DMS114 treated with DMSO at 0.1 percent for 48 hours (cell line): Measurements from ENCODE around the gene EPN2.

Experiments
- DNase-seq: peaks from one replicate; lab custom pipeline; 2025; ENCODE audit not compliant: unreplicated experiment; lab: John Stamatoyannopoulos, UW

EPN2 gene

GRCh38 chr17:19363114-19363438 lies 125.9 kb downstream of the EPN2 start:
- no peak for DNase-seq

- DNase-seq, result no peak
Measured at GRCh38 chr17:19363460-19364035, 126.4 kb downstream of the EPN2 start.

- DNase-seq, result no peak
Measured at GRCh38 chr17:19364699-19365498, 127.7 kb downstream of the EPN2 start.

DNA sequence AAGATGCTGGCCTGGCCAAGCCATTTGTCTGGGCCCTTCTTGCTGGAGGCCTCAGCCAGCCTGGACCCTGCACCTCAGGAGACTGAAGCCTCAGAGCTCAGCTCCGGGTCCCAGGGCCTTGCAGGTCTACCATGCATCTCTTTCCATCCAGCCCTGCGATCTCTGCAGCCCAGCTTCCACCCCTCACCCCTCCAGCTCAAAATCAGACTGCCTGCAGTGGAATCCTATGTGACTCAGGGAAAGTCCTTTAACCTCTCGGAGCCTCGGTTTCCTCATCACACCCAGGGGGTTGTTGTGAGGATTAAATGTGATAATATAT lies 128.3 kb downstream of the EPN2 start:
- no peak for DNase-seq

DNA sequence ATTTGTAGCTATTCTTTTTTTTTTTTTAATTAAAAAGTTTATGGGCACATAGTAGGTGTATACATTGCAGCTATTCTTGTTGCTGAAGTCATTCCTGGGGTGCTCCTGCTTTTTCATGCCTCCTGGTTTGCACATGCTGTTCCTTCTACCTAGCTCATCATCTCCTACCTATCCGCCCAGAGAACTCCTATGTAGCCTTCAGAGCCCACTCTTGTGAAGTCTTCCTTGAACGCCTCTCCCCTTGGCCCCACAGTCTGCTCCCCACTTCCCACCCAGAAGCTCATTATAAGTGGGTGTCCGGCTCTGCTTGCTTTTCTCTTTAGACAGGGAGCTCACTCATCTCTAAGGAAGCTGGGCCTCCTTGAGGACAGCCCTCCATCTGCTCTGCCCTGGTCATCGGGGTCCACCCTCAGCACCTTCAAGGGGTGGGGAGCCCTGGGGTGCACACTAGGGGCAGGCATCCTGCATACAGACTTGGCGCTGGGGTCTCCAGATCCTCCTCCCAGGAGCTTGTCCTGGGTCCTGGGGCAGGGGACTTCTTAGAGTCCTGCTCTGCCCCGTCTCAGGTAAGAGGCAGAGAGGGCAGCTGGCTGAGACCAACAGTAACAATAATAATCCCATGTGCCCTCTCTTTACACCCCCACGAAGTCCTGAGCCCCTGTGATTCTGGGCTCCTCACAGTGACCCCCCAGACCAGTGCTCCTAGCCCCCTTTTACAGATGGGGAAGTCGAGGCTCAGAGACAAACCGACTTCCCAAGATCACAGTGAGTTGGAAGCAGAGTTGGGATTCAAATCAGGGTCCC lies 128.9 kb downstream of the EPN2 start:
- DNase-seq, result no peak

- no peak for DNase-seq
Measured at GRCh38 chr17:19366637-19366972, 129.4 kb downstream of the EPN2 start.

DNA sequence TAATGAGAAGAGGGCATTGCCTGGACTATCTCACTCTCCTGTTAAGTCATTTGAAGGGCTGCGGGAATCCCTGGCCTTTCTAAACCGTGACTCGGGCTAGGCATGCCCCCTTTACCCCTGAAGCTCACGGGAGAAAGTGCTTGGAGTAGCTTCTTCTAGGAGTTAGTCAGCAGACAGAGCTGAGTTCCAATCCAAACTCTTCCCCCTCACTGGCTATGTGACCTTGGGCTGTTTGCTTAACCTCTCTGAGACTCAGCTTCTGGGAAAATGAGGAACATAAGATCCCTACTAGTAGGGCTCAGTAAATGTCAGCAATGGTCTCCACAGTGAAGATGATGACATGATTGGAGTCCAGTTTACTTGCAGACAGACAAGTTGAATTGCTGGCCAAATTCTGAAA lies 131.1 kb downstream of the EPN2 start:
- no peak for DNase-seq

GRCh38 chr17:19369107-19369778 lies 132.1 kb downstream of the EPN2 start:
- no peak for DNase-seq

- DNase-seq, result no peak
Measured at GRCh38 chr17:19369846-19370492, 132.8 kb downstream of the EPN2 start.

DNA sequence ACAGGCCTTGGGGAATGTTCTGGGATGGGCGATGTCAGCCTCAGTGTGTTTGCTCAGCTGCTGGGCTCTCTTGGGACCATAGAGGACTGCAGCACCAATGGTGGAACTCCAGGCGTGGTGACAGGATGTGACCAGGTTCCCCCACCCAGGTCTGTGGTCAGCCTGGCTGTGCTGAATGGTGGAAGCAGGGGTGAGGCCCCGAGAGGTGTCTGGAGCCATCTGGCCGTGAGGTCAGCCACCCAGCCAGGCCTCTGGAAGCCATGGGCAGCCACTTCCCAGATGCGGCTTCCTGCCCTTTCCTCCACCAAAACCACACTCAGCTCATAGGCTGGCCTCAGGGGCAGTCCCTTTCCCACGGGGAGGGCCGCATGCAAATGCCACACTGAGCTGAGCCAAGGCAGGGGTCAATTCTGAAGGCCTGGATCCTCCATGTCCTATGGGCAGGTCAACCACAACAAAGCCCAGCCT lies 133.4 kb downstream of the EPN2 start:
- no peak for DNase-seq

DNA sequence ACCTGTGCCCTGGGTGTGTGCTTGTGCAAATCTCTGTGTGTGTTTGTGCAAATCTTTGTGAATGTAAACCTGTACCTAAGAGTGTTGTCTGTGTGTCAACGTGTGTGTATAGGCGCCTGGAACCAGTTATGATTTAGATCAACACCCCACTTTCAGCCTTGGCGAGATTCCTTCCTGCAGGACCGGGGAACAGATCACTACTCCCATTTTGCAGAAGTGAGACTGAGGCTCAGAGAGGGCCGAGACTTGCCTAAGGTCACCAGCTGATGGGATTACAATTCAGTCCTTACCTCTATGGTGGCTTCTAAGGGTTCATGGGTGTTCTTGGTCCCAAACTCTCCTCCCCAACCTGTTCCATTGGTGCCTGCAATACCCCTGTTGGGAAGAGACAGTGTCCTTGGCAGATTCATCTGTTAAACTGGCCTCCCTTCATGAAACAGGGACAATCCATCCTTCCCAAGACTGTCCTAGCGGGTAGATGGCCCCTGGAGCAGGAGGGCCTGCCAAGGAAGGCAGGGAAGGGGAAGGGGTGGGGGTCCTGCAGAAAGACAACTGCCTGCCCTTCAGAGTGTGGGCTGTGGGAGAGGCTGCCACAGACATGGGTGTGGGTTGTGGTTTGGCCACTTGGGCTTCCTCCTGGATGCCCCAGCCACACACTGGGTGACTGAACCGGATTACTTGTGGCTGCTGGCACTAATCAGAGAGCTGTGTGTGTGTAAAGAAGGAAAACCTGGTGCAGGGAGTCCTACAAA lies 134.3 kb downstream of the EPN2 start:
- DNase-seq, result no peak

GRCh38 chr17:19372011-19372370 lies 134.8 kb downstream of the EPN2 start:
- DNase-seq, result no peak

DNA sequence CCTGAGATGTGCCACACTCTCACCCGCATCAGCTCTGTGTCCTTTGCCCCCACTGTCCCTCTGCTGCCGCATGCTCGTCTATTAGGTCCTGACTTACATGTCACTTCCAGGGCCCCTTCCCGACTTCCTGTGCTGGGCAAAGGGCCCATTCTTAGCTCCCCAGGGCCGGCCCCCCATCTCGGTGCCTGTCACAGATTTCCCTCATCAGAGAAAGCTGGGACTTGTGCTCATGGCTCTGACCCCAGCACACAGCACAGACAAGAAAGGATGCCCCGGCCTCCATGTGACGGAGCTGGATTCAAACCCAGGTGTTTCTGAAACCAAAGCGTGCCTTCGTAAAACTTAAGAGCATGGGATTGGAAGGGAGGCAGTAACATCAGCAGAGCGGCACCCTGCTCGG lies 135.3 kb downstream of the EPN2 start:
- no peak for DNase-seq

- DNase-seq, result no peak
Measured at GRCh38 chr17:19372866-19373504, 135.8 kb downstream of the EPN2 start.

DNA sequence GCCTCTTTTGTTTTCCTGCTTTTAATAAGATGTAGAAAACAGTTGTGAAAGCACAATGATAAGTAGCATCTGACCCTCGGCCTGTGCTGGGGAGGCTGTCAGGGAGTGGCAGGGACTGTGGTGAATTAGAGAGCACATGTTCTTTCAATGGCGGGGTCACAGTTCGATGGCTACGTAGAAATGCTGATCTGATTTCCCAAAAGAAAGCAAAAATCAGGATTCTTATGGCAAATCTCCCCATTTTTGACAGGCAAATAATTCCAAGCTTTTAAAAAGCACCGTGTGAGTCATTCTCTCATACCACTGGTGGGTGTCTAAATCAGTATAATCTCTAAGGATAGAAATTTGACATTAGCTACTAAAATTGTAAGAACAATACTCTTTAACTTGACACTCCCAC lies 137.0 kb downstream of the EPN2 start:
- no peak for DNase-seq

GRCh38 chr17:19375732-19376131 lies 138.6 kb downstream of the EPN2 start:
- no peak for DNase-seq

GRCh38 chr17:19376811-19377210 lies 139.6 kb downstream of the EPN2 start:
- no peak for DNase-seq

DNA sequence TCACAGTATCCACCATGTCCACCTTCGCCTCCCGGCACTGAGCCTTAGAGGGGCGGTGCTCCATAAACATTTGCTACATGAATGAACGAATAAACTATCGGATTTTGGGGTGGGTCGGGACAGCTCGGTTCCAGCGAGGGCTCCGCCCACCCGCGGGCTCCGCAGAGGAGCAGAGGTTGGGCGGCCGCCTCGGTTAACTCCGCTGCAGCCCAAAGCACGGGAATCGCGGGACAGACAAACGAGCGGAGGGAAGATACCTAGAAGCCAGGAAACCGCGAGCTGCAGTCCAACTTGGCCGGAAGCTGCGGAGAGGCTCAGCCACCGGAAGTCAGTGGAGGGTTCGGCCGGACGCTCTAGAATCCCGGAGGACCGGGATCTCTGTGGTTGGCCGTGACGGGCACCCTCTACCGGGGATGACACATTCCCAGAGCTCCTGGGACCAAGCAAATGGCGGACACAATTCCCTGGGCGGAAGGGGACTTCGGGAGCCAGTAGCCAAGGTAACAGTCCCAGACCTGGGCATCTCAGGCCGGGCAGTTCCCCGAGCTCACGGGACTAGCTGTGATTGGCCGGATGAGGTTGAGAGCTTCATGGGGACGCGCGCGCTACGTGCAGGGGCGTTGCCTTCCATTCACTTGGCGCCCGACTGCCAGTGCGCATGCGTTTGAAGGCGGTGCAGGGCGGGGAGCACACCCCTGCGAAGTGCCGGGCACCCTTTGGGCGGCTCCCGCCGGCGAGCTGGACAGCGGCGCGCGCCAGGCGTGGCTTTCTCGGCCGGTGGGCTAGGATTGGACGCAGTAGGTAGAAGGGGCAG lies 140.6 kb downstream of the EPN2 start:
- peak; percentile 87 for DNase-seq
